DOHH2 (cell line): ENCODE results near the gene CTNNBIP1.

Experiments used
- CTCF ChIP-seq: fragments of 200-600 bp; sonication (generic); IDR thresholded peaks from one replicate; pipeline ENCODE4 v1.5.1; 2014; ENCODE audit warnings: antibody characterized with exemption, mild to moderate bottlenecking, low read depth, low read length; ENCODE audit not compliant: poor library complexity, severe bottlenecking
- EZH2phosphoT487 ChIP-seq: fragments of 200-600 bp; sonication (generic); IDR thresholded peaks from 2 replicates; pipeline ENCODE4 v1.6.1; 2017; ENCODE audit warnings: borderline replicate concordance, mild to moderate bottlenecking, antibody characterized with exemption, low read length, moderate library complexity, mixed read lengths

DNA sequence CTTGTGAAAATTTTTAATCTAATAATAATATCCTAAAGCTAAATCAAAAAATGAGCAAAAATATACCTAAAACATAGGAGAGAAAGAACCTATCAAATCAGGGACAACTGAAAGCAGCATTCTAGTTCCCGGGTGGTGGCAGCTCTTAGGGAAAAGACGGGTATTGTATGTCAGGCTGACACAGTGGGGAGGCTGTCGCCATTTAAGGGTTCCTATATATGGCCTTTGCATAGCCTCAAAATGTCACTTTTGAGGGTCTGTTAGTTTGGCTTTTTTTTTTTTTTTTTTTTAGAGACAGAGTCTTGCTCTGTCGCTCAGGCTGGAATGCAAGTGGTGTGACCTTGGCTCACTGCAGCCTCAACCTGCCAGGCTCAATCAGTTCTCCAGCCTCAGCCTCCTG is 92.3 kb downstream of the CTNNBIP1 start:
- no peak for TF ChIP-seq CTCF
- no peak for TF ChIP-seq EZH2phosphoT487
